CD4-positive, alpha-beta T cell treated with Interleukin-12 subunit alpha and Interleukin-12 subunit beta, for 1 hour (primary cell): ENCODE measurements around the gene GRPEL2.
A peak's percentile ranks its signal among the peaks of the same experiment; 100 is the strongest.

Experiments
- DNase-seq: peaks from one replicate; pipeline ENCODE4 v3.0.0-alpha.2; 2020

Gene GRPEL2

DNA sequence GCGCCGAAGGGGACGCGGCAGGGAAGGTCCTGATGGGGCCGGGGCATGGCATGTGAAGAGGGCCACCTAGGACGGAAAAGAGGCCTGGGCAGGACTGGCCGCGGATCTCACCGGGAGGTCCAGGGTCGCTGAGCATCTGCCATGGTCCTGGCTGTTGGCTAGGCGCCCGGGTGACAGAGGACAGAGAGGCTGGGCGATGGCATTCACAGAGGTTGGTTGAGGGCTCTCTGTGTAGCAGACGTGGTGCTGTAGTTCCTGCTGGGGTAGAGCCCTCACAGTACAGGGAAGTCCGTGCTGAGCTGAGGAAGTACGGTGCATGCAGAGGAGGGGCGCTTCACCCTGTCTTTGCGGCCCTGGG is 13.0 kb downstream of the GRPEL2 start:
- peak; percentile 32 for DNase-seq

- DNase-seq = no peak
These were observed 13.7 kb downstream of the GRPEL2 start for GRCh38 chr5:149358868-149359495.

DNA sequence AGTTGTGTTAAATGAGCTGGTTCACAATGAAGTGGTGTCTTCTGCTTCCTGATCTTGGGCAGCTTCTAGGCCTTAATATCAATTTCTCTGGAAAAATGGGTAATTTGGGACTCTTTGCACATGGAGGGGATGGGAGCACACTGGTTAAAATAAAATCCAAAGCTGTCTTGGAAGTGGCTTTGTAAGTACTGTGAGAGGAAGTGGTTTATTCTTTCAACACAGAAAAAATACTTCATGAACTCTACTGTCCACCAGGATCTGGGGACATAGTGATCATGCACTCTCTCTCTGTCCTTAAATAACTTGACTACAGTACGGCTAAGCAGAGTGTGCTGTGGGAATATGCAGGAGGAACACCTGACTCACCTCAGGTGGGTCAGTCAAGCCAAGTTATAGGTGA is 15.0 kb downstream of the GRPEL2 start:
- DNase-seq = no peak

DNA sequence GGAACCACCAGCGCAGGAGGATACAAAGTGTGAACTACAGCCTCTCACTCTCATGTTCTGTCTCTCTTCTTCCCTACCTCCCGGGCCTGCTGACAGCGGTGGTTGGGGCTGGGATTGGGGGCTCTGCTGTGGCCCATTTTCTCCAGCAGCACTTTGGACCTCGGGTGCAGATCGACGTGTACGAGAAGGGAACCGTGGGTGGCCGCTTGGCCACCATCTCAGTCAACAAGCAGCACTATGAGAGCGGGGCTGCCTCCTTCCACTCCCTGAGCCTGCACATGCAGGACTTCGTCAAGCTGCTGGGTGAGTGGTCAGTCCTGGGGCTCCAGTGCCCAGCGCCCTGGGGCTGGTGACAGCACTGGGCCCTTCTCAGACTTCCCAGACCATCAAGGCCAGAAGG is 17.2 kb downstream of the GRPEL2 start:
- DNase-seq = no peak

GRCh38 chr5:149363358-149363757 is 18.1 kb downstream of the GRPEL2 start:
- DNase-seq = no peak

GRCh38 chr5:149363936-149364335 is 18.6 kb downstream of the GRPEL2 start:
- DNase-seq = no peak

DNA sequence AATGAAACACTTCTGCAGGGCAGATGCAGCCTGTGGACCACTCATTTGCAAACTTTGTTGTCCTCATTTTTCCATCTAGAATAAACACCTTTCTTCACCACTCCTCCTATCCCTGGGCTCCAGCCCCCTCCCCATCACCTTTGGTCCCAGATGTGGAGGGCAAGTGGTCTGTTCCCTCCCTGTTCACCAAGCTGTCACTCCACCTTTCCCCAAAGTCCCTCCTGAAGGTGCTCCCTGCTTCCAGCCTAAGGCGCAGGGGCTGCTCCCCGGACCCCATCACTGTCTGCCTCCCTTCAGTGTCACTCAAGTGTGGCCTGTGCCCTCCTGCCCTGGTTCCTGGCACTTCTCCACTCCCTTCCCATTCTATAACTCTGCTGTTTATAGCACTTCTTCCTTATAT is 19.4 kb downstream of the GRPEL2 start:
- DNase-seq = no peak

- no peak for DNase-seq
These were observed 20.1 kb downstream of the GRPEL2 start for GRCh38 chr5:149365418-149365817.

- no peak for DNase-seq
These were observed 20.9 kb downstream of the GRPEL2 start for GRCh38 chr5:149366169-149366729.

GRCh38 chr5:149367249-149367971 is 22.1 kb downstream of the GRPEL2 start:
- DNase-seq = peak; percentile 60

GRCh38 chr5:149367972-149368645 is 22.8 kb downstream of the GRPEL2 start:
- DNase-seq = no peak

GRCh38 chr5:149370878-149371277 is 25.6 kb downstream of the GRPEL2 start:
- no peak for DNase-seq

- DNase-seq = peak; percentile 75
These were observed 26.1 kb downstream of the GRPEL2 start for GRCh38 chr5:149371296-149371962.

GRCh38 chr5:149372076-149372795 is 26.9 kb downstream of the GRPEL2 start:
- DNase-seq = no peak

- DNase-seq = no peak
These were observed 27.6 kb downstream of the GRPEL2 start for GRCh38 chr5:149372932-149373331.

- DNase-seq = no peak
These were observed 29.0 kb downstream of the GRPEL2 start for GRCh38 chr5:149374303-149374702.

- no peak for DNase-seq
These were observed 29.5 kb downstream of the GRPEL2 start for GRCh38 chr5:149374801-149375200.

DNA sequence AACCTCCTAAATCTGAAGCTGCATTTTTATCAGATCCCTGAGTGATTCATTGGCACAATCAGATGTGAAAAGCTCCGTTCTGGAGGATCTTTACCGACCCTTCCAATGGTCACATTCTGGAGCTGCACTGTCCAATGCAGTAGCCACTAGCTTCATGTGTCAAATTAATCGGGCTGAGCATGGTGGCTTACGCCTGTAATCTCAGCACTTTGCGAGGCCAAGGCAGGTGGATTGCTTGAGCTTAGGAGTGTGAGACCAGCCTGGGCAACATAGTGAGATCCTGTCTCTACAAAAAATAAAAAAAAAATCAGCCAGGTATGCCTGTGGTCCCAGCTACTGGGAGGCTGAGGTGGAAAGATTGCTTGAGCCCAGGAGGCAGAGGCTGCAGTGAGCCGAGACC is 30.1 kb downstream of the GRPEL2 start:
- no peak for DNase-seq

- DNase-seq = no peak
These were observed 30.8 kb downstream of the GRPEL2 start for GRCh38 chr5:149376104-149376503.

GRCh38 chr5:149376711-149377447 is 31.6 kb downstream of the GRPEL2 start:
- no peak for DNase-seq

GRCh38 chr5:149378241-149378820 is 33.0 kb downstream of the GRPEL2 start:
- DNase-seq = no peak
